ENCODE results near the gene PAQR3.

- TF ChIP-seq CTCF (IDR thresholded peaks at IDR 0.05) (no peak), POLR2A (IDR thresholded peaks at IDR 0.05) (no peak)
These were observed 49.3 kb downstream of the PAQR3 start for GRCh38 chr4:78889955-78890354.
